Measurements from ENCODE around the gene CRYBA4.

- TF ChIP-seq, protein P1, sequence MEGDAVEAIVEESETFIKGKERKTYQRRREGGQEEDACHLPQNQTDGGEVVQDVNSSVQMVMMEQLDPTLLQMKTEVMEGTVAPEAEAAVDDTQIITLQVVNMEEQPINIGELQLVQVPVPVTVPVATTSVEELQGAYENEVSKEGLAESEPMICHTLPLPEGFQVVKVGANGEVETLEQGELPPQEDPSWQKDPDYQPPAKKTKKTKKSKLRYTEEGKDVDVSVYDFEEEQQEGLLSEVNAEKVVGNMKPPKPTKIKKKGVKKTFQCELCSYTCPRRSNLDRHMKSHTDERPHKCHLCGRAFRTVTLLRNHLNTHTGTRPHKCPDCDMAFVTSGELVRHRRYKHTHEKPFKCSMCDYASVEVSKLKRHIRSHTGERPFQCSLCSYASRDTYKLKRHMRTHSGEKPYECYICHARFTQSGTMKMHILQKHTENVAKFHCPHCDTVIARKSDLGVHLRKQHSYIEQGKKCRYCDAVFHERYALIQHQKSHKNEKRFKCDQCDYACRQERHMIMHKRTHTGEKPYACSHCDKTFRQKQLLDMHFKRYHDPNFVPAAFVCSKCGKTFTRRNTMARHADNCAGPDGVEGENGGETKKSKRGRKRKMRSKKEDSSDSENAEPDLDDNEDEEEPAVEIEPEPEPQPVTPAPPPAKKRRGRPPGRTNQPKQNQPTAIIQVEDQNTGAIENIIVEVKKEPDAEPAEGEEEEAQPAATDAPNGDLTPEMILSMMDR (IDR thresholded peaks at IDR 0.05 in 4 of 5, conservative IDR thresholded peaks at IDR 0.05 in 1 of 5) = peak in 2 of 5 experiments; percentile 13 to 22
- no peak for TF ChIP-seq POLR2A (IDR thresholded peaks at IDR 0.05)
Measured at GRCh38 chr22:26585104-26585790, 36.5 kb upstream of the CRYBA4 start.
